Pancreas (tissue), 10 donors: ENCODE measurements around the gene SLIT3. TPM values are rescaled to one million over a fixed set of nuclear protein-coding genes. Genes with fewer than 3 reads are reported as not detected.

Experiments
- ATAC-seq, 4 donors: fragments of 200-7000 bp; cut with Tn5 transposase; one replicate each; pipeline versions ENCODE4 v1.8.0 to v1.9.1; 2020; ENCODE audit warnings: mild to moderate bottlenecking in 4 of 4, moderate library complexity in 4 of 4
- DNase-seq, 6 donors: peaks; one replicate each; pipeline ENCODE4 v3.0.0-alpha.2; 2020
- FAIRE-seq: peaks from 2 replicates; lab custom pipeline; 2012; peaks lifted over from hg19 to GRCh38; lab: Jason Lieb, UNC
- H3K27ac ChIP-seq, 4 donors: fragments of 200-600 bp; sonication (generic); 1 replicate in 3 of 4; 2 replicates in 1 of 4; pipeline versions ENCODE4 v1.5.0 to v1.8.0; 2020
- H3K27me3 ChIP-seq, 4 donors: fragments of 200-600 bp; one replicate each; pipeline ENCODE4 v1.8.0; 2021
- H3K36me3 ChIP-seq, 3 donors: fragments of 200-600 bp; sonication (generic) in 1 of 3; one replicate each; pipeline versions ENCODE4 v1.5.0 to v1.8.0; 2020 to 2021
- H3K4me1 ChIP-seq, 3 donors: fragments of 200-600 bp; one replicate each; pipeline ENCODE4 v1.8.0; 2021
- H3K4me3 ChIP-seq, 4 donors: fragments of 200-600 bp; sonication (generic) in 2 of 4; one replicate each; pipeline versions ENCODE4 v1.5.0 to v1.8.0; 2020 to 2021
- H3K9me3 ChIP-seq, 4 donors: fragments of 200-600 bp; one replicate each; pipeline ENCODE4 v1.8.0; 2021
- CTCF ChIP-seq, 4 donors: fragments of 200-600 bp; sonication (generic) in 3 of 4; IDR thresholded peaks; one replicate each; pipeline versions ENCODE4 v1.5.0 to v1.8.0; 2021; ENCODE audit warnings: antibody characterized with exemption in 4 of 4
- WGBS, 2 donors: extraction: QIAGEN DNeasy Blood & Tissue Kit; methylation state at CpG; one replicate each; pipeline ENCODE4 v1.1.7; 2013; 5-methylcytosine and 5-hydroxymethylcytosine counted together
- intact Hi-C, 3 donors: fragments of 100-400 bp; cut with DNase I; formaldehyde crosslinking; loops; one replicate each; pipeline versions ENCODE4 v1.11.1 to v1.14.2; 2022
- polyA plus RNA-seq, 2 donors: library from polyadenylated mRNA; stranded (reverse); fragments of 200-250 nt; gene quantifications; one replicate each; pipeline ENCODE4 v1.2.3, GENCODE V29; 2013
- total RNA-seq, 6 donors: library from RNA; stranded (reverse); fragmentation: NEBNext Ultra II Directional in 4 of 6; extraction: Animal tissue kit (Norgen Biotek cat#: 25700) in 4 of 6; gene quantifications; one replicate each; pipeline versions ENCODE4 v1.2.1 to v1.2.4, GENCODE V29; 2021 to 2023
- donor health status: healthy with polysubstance abuse.
- donor health status: DM: no; HTN: no; CAD: no; lungs with moderate emphysema.
- donor health status: DM: no; HTN: no; CAD: no.
- donor health status: control.
- donor health status: control.
- donor health status: Bipolar disorder and iron deficiency.
- donor health status: DM: yes; HTN: yes; CAD: no.
- donor health status: DM: no; HTN: no; CAD: no.
- donor health status: DM: no; HTN: no; CAD: no.
- donor health status: DM: yes; HTN: yes; CAD: no.

The SLIT3 gene
- total and polyA plus RNA-seq, 8 donors: 1.1 to 11.4 (median 2.1) TPM

- 56 to 59% methylated on average over 14 of the region's 14 CpGs for WGBS, 2 donors
- no peak overlapping the region for H3K4me3 ChIP-seq
- FAIRE-seq (no peak), DNase-seq (peak in 1 of 6 donors; percentile 6), ATAC-seq (peak in 2 of 4 donors; percentile 21 to 34)
- no peaks in the 10 kb centered on the region for H3K9me3 ChIP-seq
- H3K4me1 ChIP-seq: no peaks in the 10 kb centered on the region
- no peak for TF ChIP-seq CTCF (IDR thresholded peaks at IDR 0.05)
- peaks cover 0 to 3% (median under 1%) of the 10 kb centered on the region in 4 donors for H3K27me3 ChIP-seq
- intact Hi-C loops: no loop called here
- no peaks in the 10 kb centered on the region for H3K36me3 ChIP-seq
- H3K27ac ChIP-seq: no peak overlapping the region
Measured at GRCh38 chr5:169296419-169297143, 4.4 kb downstream of the SLIT3 start.

GRCh38 chr5:169295306-169295705 is 5.6 kb downstream of the SLIT3 start:
- FAIRE-seq: no peak
- DNase-seq: no peak
- H3K4me3 ChIP-seq: no peak overlapping the region
- no peak for ATAC-seq
- no peaks in the 10 kb centered on the region for H3K36me3 ChIP-seq
- intact Hi-C loops: no loop called here
- WGBS, 2 donors: 57 to 71% methylated on average over 8 of the region's 8 CpGs
- H3K27me3 ChIP-seq: peaks cover 0 to under 1% (median 0%) of the 10 kb centered on the region in 4 donors
- TF ChIP-seq CTCF (IDR thresholded peaks at IDR 0.05): no peak
- H3K4me1 ChIP-seq: no peaks in the 10 kb centered on the region
- H3K9me3 ChIP-seq: no peaks in the 10 kb centered on the region
- no peak overlapping the region for H3K27ac ChIP-seq

GRCh38 chr5:169294621-169295020 is 6.3 kb downstream of the SLIT3 start:
- no peak for TF ChIP-seq CTCF (IDR thresholded peaks at IDR 0.05)
- intact Hi-C loops: no loop called here
- Histone ChIP-seq H3K27me3 (no peaks in the 10 kb centered on the region), H3K36me3 (no peaks in the 10 kb centered on the region), H3K9me3 (no peaks in the 10 kb centered on the region), H3K4me3 (no peak overlapping the region), H3K4me1 (no peaks in the 10 kb centered on the region), H3K27ac (no peak overlapping the region)
- FAIRE-seq (no peak), ATAC-seq (no peak), DNase-seq (no peak)
- 65 to 80% methylated on average over 6 of the region's 6 CpGs for WGBS, 2 donors

GRCh38 chr5:169291877-169292276 is 9.1 kb downstream of the SLIT3 start:
- Histone ChIP-seq H3K9me3 (no peaks in the 10 kb centered on the region), H3K4me3 (no peak overlapping the region), H3K27ac (no peak overlapping the region), H3K4me1 (no peaks in the 10 kb centered on the region), H3K36me3 (no peaks in the 10 kb centered on the region), H3K27me3 (no peaks in the 10 kb centered on the region)
- ATAC-seq: no peak
- WGBS, 2 donors: 58 to 62% methylated on average over 4 of the region's 4 CpGs
- DNase-seq: no peak
- no peak for FAIRE-seq
- intact Hi-C loops: no loop called here
- TF ChIP-seq CTCF (IDR thresholded peaks at IDR 0.05): no peak

- H3K4me3 ChIP-seq: no peak overlapping the region
- intact Hi-C loops: no loop called here
- H3K27ac ChIP-seq: no peak overlapping the region
- DNase-seq (no peak), ATAC-seq (no peak), FAIRE-seq (no peak)
- TF ChIP-seq CTCF (IDR thresholded peaks at IDR 0.05): no peak
- no peaks in the 10 kb centered on the region for H3K36me3 ChIP-seq
- 57 to 69% methylated on average over 6 of the region's 6 CpGs for WGBS, 2 donors
- H3K27me3 ChIP-seq: no peaks in the 10 kb centered on the region
- H3K9me3 ChIP-seq: no peaks in the 10 kb centered on the region
- no peaks in the 10 kb centered on the region for H3K4me1 ChIP-seq
Measured at GRCh38 chr5:169290895-169291294, 10.0 kb downstream of the SLIT3 start.
